ENCODE results near the gene PPP2R2C. TPM values are rescaled to one million over a fixed set of nuclear protein-coding genes. Genes with fewer than 3 reads are reported as not detected.

PPP2R2C gene
- total and polyA plus RNA-seq, 9 of the 15 experiments (the other 6 are each of a cell fraction or from before 2014, with no cell fraction given) = 0.04 to 0.06 TPM; not detected in 7

DNA sequence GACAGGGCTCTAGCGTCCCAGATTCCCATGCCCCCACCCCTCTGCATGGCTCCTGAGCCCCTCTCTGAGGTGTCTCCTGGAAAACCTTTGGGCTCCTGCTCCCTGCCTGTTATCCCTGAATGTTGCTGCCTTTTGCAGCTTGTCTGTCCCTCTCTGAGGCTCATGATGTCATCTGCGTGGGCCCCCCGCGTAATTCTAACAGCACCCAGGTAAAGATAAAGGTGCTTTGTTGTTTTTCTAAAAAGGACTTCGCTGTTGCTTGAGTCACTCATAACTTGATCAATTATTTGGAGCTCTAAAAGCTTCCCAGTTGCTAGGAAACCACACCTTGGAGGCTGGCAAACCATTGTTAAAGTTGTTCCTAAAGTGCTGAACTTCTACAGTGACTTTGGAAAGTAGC, 166.1 kb downstream of the PPP2R2C start:
- H4K20me1 ChIP-seq (replicated peaks; ENCODE audit: control insufficient read depth, insufficient read depth, low read length) = peaks cover 9% of the 10 kb centered on the region; the same call in 1 of the 2 replicates
- H3K4me3 ChIP-seq = no peak overlapping the region
- peaks cover 5 to 61% of the 10 kb centered on the region in 2 experiments; a peak in 3 of 5 replicates for H3K27me3 ChIP-seq (ENCODE audit: control insufficient read depth in 2 of 2, insufficient read depth in 2 of 2, low read length in 2 of 2)
- ATAC-seq (no peak), FAIRE-seq (no peak), DNase-seq (ENCODE audit: extremely low read depth in 1 of 4, low spot score in 3 of 4) (no peak)
- in situ Hi-C loops (cut with MboI) (no loop called here), intact Hi-C loops (cut with micrococcal nuclease) (no loop called here)
- H3K79me2 ChIP-seq (ENCODE audit: control insufficient read depth, insufficient read depth, low read length) = no peaks in the 10 kb centered on the region
- peaks cover 0 to 15% of the 10 kb centered on the region in 2 experiments; a peak in 1 of 5 replicates for H3K4me1 ChIP-seq (replicated peaks in 1 of 2; ENCODE audit: control insufficient read depth in 2 of 2, insufficient read depth in 2 of 2, low read length in 2 of 2)
- no peak overlapping the region for H3K4me2 ChIP-seq (ENCODE audit: insufficient read depth, low read length)
- 0% methylated on average over 5 of the region's 5 CpGs for WGBS (ENCODE audit: insufficient coverage, low coverage, missing lambda C conversion rate)
- H3K9me3 ChIP-seq (replicated peaks; ENCODE audit: control insufficient read depth, insufficient read depth, low read depth, low read length) = no peaks in the 10 kb centered on the region
- CTCF ChIA-PET (ENCODE audit: low intra/inter-chr PET ratio) = no interaction called here
- TF ChIP-seq, protein P1, sequence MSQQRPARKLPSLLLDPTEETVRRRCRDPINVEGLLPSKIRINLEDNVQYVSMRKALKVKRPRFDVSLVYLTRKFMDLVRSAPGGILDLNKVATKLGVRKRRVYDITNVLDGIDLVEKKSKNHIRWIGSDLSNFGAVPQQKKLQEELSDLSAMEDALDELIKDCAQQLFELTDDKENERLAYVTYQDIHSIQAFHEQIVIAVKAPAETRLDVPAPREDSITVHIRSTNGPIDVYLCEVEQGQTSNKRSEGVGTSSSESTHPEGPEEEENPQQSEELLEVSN (IDR thresholded peaks at IDR 0.05; ENCODE audit: borderline replicate concordance in 1 of 2, extremely low read depth in 1 of 2, insufficient read depth in 1 of 2, insufficient read length in 1 of 2, low read depth in 1 of 2, low read length in 1 of 2, poor library complexity in 1 of 2, severe bottlenecking in 1 of 2) = no peak
- TF ChIP-seq, protein P2, sequence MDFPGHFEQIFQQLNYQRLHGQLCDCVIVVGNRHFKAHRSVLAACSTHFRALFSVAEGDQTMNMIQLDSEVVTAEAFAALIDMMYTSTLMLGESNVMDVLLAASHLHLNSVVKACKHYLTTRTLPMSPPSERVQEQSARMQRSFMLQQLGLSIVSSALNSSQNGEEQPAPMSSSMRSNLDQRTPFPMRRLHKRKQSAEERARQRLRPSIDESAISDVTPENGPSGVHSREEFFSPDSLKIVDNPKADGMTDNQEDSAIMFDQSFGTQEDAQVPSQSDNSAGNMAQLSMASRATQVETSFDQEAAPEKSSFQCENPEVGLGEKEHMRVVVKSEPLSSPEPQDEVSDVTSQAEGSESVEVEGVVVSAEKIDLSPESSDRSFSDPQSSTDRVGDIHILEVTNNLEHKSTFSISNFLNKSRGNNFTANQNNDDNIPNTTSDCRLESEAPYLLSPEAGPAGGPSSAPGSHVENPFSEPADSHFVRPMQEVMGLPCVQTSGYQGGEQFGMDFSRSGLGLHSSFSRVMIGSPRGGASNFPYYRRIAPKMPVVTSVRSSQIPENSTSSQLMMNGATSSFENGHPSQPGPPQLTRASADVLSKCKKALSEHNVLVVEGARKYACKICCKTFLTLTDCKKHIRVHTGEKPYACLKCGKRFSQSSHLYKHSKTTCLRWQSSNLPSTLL (IDR thresholded peaks at IDR 0.05) = no peak
- TF ChIP-seq HNRNPLL (IDR thresholded peaks at IDR 0.05; ENCODE audit: low read depth, low read length, poor library complexity, severe bottlenecking) = no peak
- TF ChIP-seq ARID2 (IDR thresholded peaks at IDR 0.05) = no peak
- TF ChIP-seq, protein P3, sequence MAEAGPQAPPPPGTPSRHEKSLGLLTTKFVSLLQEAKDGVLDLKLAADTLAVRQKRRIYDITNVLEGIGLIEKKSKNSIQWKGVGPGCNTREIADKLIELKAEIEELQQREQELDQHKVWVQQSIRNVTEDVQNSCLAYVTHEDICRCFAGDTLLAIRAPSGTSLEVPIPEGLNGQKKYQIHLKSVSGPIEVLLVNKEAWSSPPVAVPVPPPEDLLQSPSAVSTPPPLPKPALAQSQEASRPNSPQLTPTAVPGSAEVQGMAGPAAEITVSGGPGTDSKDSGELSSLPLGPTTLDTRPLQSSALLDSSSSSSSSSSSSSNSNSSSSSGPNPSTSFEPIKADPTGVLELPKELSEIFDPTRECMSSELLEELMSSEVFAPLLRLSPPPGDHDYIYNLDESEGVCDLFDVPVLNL (CRISPR knock-in tag; IDR thresholded peaks at IDR 0.05; ENCODE audit: low read depth) = no peak
- TF ChIP-seq MAFK (IDR thresholded peaks at IDR 0.05; ENCODE audit: low read length) = no peak
- TF ChIP-seq HSF4 (CRISPR knock-in tag; IDR thresholded peaks at IDR 0.05; ENCODE audit: borderline replicate concordance) = no peak
- no peak for TF ChIP-seq LARP7 (IDR thresholded peaks at IDR 0.05)
- TF ChIP-seq LCOR (CRISPR knock-in tag; IDR thresholded peaks at IDR 0.05) = no peak
- no peak for TF ChIP-seq NCOA6 (IDR thresholded peaks at IDR 0.05)
- no peak for TF ChIP-seq CTBP1 (IDR thresholded peaks at IDR 0.05; ENCODE audit: borderline replicate concordance)
- TF ChIP-seq, protein P4, sequence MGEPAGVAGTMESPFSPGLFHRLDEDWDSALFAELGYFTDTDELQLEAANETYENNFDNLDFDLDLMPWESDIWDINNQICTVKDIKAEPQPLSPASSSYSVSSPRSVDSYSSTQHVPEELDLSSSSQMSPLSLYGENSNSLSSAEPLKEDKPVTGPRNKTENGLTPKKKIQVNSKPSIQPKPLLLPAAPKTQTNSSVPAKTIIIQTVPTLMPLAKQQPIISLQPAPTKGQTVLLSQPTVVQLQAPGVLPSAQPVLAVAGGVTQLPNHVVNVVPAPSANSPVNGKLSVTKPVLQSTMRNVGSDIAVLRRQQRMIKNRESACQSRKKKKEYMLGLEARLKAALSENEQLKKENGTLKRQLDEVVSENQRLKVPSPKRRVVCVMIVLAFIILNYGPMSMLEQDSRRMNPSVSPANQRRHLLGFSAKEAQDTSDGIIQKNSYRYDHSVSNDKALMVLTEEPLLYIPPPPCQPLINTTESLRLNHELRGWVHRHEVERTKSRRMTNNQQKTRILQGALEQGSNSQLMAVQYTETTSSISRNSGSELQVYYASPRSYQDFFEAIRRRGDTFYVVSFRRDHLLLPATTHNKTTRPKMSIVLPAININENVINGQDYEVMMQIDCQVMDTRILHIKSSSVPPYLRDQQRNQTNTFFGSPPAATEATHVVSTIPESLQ (CRISPR knock-in tag; IDR thresholded peaks at IDR 0.05) = no peak
- TF ChIP-seq JUNB (CRISPR knock-in tag; conservative IDR thresholded peaks at IDR 0.05) = no peak
- TF ChIP-seq, protein P5, sequence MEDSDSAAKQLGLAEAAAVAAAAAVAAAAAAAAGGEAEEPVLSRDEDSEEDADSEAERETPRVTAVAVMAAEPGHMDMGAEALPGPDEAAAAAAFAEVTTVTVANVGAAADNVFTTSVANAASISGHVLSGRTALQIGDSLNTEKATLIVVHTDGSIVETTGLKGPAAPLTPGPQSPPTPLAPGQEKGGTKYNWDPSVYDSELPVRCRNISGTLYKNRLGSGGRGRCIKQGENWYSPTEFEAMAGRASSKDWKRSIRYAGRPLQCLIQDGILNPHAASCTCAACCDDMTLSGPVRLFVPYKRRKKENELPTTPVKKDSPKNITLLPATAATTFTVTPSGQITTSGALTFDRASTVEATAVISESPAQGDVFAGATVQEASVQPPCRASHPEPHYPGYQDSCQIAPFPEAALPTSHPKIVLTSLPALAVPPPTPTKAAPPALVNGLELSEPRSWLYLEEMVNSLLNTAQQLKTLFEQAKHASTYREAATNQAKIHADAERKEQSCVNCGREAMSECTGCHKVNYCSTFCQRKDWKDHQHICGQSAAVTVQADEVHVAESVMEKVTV (CRISPR knock-in tag; IDR thresholded peaks at IDR 0.05) = no peak
- H3K9me1 ChIP-seq (ENCODE audit: control insufficient read depth, insufficient read depth, low read length) = no peaks in the 10 kb centered on the region
- H3K27ac ChIP-seq (ENCODE audit: extremely low read depth, low read depth, low read length) = no peak overlapping the region
- POLR2A ChIA-PET = no interaction called here
- no peak overlapping the region for H3K9ac ChIP-seq (ENCODE audit: insufficient read depth in 1 of 2, low read depth in 2 of 2, low read length in 2 of 2)
- BruUV-seq (replicated peaks) = no TSS peak
- no peak overlapping the region for H2AFZ ChIP-seq (ENCODE audit: low read depth, low read length)
- H3K36me3 ChIP-seq (ENCODE audit: control insufficient read depth, insufficient read depth, low read length) = no peaks in the 10 kb centered on the region
